ENCODE results near the gene SARM1.

SARM1 gene

DNA sequence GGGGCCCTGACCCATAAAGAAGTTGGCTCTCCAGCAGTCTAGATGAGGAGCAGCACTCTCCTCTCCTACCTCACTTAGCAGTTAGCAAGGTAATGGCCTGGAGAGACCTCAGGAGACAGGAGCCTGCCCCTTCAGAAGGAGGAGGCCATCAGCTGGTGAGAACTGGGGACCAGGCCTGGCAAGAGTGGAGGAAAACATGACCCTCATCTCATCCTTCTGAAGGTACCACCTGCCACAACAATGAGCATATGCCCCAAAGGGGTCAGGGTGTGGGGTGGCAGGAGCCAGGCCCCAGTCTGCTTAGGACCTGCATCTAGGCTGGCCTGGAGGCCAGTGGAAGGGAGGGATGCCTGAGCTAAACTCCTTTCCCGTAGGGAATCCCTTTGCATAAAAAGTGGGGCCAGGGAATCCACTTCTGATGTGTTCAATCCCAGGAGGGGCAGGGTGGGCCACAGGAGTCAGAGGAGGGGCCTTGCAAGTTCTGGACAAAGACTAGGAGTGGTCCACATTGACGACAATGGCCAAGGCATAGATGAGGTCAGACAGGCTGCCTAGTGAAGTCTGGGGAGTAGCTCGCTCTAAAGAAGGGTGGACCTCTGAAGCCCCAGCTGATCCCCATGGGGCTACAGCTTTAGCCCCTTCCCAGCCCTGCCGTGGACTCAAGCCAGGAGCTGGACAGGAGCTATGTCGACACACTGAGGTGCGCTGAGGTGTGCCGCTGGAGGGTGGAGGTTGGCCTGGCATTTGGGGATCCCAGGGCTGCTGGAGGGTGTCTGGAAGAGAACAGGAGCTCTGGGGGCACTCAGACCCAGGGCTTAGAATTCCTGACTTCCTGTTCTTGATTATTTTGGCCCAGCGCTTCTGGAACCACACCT is 7.5 kb upstream of the SARM1 start:
- H3K4me3 ChIP-seq (ENCODE audit: low read length): no peak overlapping the region
- no peak for TF ChIP-seq CTCF (conservative IDR thresholded peaks at IDR 0.05; ENCODE audit: low read depth, low read length)
- DNase-seq (ENCODE audit: low read depth): no peak

DNA sequence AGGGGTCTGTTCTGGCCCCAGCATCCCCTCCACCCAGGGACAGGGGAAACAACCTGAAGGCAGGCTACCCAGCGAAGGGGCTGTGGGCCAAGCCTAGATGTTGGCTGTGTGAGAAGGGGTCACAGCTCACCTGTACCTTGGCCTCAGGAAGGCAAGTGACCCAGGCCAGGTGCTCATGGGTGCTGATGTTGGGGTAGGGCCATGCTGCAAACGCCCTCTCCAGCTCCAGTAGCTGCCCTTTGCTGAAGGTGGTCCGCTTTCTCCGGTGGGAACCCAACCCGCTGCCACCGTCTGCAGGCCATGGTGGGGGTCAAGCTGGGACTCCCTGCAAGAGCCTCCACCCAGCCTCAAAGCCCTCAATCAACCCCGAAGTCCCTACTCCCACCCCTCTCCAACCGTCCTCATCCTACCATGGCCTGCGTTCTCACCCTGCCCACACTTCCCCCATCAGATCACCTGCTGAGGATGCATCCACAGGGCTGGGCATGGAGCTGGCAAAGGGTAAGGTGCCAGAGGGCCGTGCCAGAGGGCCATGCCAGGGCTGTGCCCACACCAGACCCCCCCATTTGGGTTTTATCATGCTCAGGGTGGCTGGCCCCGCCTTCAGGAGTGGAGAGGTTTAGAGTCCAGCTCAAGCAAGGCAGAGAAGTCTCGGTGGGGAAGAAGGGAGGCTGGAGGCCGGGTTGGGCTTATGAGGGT is 6.7 kb upstream of the SARM1 start, which contains the start of gene SEBOX:
Gene SEBOX, minus strand, starts transcription at position 535 of the 699 bp plus-strand sequence. Its CDS starts 48 bp downstream, at position 487.
- TF ChIP-seq CTCF (conservative IDR thresholded peaks at IDR 0.05; ENCODE audit: low read depth, low read length): no peak
- no peak within 1 kb of the TSS for H3K4me3 ChIP-seq (ENCODE audit: low read length)
- DNase-seq (ENCODE audit: low read depth): no peak

- DNase-seq (ENCODE audit: low read depth): no peak
- no peak for TF ChIP-seq CTCF (conservative IDR thresholded peaks at IDR 0.05; ENCODE audit: low read depth, low read length)
- no peak overlapping the region for H3K4me3 ChIP-seq (ENCODE audit: low read length)
These were observed 6.0 kb upstream of the SARM1 start for GRCh38 chr17:28365487-28365886.

- no peak for DNase-seq (ENCODE audit: low read depth)
- no peak overlapping the region for H3K4me3 ChIP-seq (ENCODE audit: low read length)
- peak; percentile 24 for TF ChIP-seq CTCF (conservative IDR thresholded peaks at IDR 0.05; ENCODE audit: low read depth, low read length)
These were observed 4.9 kb upstream of the SARM1 start for GRCh38 chr17:28366605-28367004.

GRCh38 chr17:28367641-28368305 is 3.7 kb upstream of the SARM1 start:
- TF ChIP-seq CTCF (conservative IDR thresholded peaks at IDR 0.05; ENCODE audit: low read depth, low read length): no peak
- no peak overlapping the region for H3K4me3 ChIP-seq (ENCODE audit: low read length)
- DNase-seq (ENCODE audit: low read depth): no peak

DNA sequence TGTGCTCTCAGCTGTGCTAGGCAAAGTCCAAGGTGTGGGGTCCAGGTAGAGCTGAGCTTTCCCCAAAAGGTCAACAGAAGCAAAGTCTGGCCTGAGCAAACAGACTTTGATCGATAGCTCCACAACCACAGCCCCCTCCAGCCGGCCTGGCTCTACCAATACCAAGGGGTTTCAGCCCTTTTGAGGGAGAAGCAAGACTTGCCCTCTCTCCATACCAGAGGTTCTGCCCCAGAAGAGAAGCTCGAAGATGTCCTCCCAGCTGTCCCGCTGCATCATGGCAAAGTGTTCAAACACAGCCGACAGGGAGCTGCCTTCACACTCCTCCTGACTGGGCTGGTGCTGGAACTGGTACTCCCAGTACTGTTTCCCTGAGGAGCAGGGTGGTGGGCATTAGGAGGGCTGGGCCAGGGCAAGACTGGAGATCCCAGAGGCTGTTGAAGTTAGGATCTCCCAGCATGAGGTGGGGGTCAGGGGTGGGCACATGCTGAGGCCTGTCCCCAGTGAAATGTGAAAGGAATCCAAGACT is 3.1 kb upstream of the SARM1 start:
- no peak for DNase-seq (ENCODE audit: low read depth)
- H3K4me3 ChIP-seq (ENCODE audit: low read length): no peak overlapping the region
- TF ChIP-seq CTCF (conservative IDR thresholded peaks at IDR 0.05; ENCODE audit: low read depth, low read length): no peak

Measured in retinal pigment epithelial cell (primary cell).